Astrocyte of the hippocampus (primary cell): ENCODE results near the gene BTBD9.
A peak's percentile ranks its signal among the peaks of the same experiment; 100 is the strongest.
"Not testable (repeated sequence)": the region's sequence is repeated elsewhere in the genome, so short reads cannot be mapped to it uniquely, and the experiment has no call there.

Source experiments
- DNase-seq: peaks from one replicate; pipeline ENCODE4 v3.0.0; 2011; ENCODE audit warnings: low read depth, low spot score

Gene BTBD9

GRCh38 chr6:38434051-38434450, 205.7 kb downstream of the BTBD9 start:
- no peak for DNase-seq

GRCh38 chr6:38432479-38432878, 207.2 kb downstream of the BTBD9 start:
- DNase-seq, result no peak

GRCh38 chr6:38432079-38432478, 207.7 kb downstream of the BTBD9 start:
- no peak for DNase-seq

- DNase-seq, result no peak
Measured at GRCh38 chr6:38429546-38429945, 210.2 kb downstream of the BTBD9 start.

GRCh38 chr6:38427492-38428210, 212.1 kb downstream of the BTBD9 start:
- DNase-seq, result no peak

GRCh38 chr6:38425788-38426488, 213.8 kb downstream of the BTBD9 start:
- not testable (repeated sequence) for DNase-seq

- DNase-seq, result no peak
Measured at GRCh38 chr6:38423746-38424145, 216.0 kb downstream of the BTBD9 start.

GRCh38 chr6:38420207-38420606, 219.5 kb downstream of the BTBD9 start:
- no peak for DNase-seq

- no peak for DNase-seq
Measured at GRCh38 chr6:38417521-38417920, 222.2 kb downstream of the BTBD9 start.

- DNase-seq, result no peak
Measured at GRCh38 chr6:38415231-38416005, 224.3 kb downstream of the BTBD9 start.

GRCh38 chr6:38413102-38413800, 226.5 kb downstream of the BTBD9 start:
- no peak for DNase-seq

- no peak for DNase-seq
Measured at GRCh38 chr6:38407192-38407591, 232.5 kb downstream of the BTBD9 start.

GRCh38 chr6:38406096-38406495, 233.6 kb downstream of the BTBD9 start:
- DNase-seq, result no peak

- DNase-seq, result peak; percentile 52
Measured at GRCh38 chr6:38404900-38405556, 234.7 kb downstream of the BTBD9 start.

GRCh38 chr6:38404355-38404754, 235.4 kb downstream of the BTBD9 start:
- peak; percentile 39 for DNase-seq

- no peak for DNase-seq
Measured at GRCh38 chr6:38403548-38403947, 236.2 kb downstream of the BTBD9 start.

- no peak for DNase-seq
Measured at GRCh38 chr6:38400764-38401163, 239.0 kb downstream of the BTBD9 start.

GRCh38 chr6:38400101-38400500, 239.6 kb downstream of the BTBD9 start:
- DNase-seq, result no peak

- DNase-seq, result no peak
Measured at GRCh38 chr6:38396209-38396608, 243.5 kb downstream of the BTBD9 start.

- no peak for DNase-seq
Measured at GRCh38 chr6:38393986-38394385, 245.7 kb downstream of the BTBD9 start.
